Measurements from ENCODE around the gene B4GALT2. TPM values are rescaled to one million over a fixed set of nuclear protein-coding genes. Genes with fewer than 3 reads are reported as not detected.

B4GALT2 gene
- polyA plus RNA-seq, 1 of the 3 experiments (the other 2 are of a cell fraction) = 48.0 TPM

DNA sequence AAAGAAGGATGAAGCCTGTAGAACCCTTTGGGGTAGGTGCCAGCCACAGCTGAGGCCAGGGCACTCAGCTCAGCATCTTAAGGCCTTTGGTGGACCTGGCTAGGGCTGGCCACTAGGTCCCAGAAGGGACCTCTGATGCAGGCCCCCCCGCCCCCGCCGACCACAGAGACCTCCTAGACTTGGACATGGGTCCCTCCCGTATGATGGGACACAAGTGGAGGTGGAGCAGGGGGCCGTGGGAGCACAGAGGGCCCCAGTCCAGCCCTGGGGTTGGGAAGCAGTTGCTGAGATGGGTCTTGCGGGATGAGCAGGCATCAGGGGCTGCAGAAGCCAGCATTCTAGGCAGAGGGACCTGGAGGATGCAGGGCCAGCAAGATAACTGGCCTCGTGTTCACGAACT, 3.2 kb downstream of the B4GALT2 start:
- ChIA-PET CTCF (interaction anchor here (2.1 kb wide), 1 partner anchor 12 kb away, joined by 5 read pairs; no protein-coding TSS in a partner anchor), POLR2A (no interaction called here)
- Histone ChIP-seq H3K4me1 (ENCODE audit: control insufficient read depth in 1 of 2, insufficient read depth in 2 of 2, low read depth in 1 of 2, low read length in 1 of 2) (peaks cover 0 to 24% of the 10 kb centered on the region in 2 experiments; a peak in 1 of 4 replicates), H3K9me2 (no peaks in the 10 kb centered on the region), H2AFZ (ENCODE audit: low read depth) (no peak overlapping the region), H3F3A (replicated peaks; ENCODE audit: insufficient read depth) (peaks cover 3% of the 10 kb centered on the region), H3K9me3 (no peaks in the 10 kb centered on the region), H3K79me2 (ENCODE audit: insufficient read depth) (peaks cover 52% of the 10 kb centered on the region), H3K27me3 (ENCODE audit: insufficient read depth) (no peaks in the 10 kb centered on the region), H4K20me1 (ENCODE audit: insufficient read depth) (peaks cover 10% of the 10 kb centered on the region), H3K4me3 (ENCODE audit: low read depth in 2 of 2, low read length in 1 of 2) (no peak overlapping the region), H3K9ac (no peak overlapping the region), H3K4me2 (no peak overlapping the region), H3K27ac (ENCODE audit: low read depth in 2 of 2, low read length in 1 of 2) (no peak overlapping the region), H3K36me3 (replicated peaks in 1 of 2; ENCODE audit: control insufficient read depth in 1 of 2, insufficient read depth in 2 of 2, low read length in 1 of 2) (peaks cover 12 to 29% of the 10 kb centered on the region in 2 experiments)
- DNase-seq = no peak
- TF ChIP-seq TAF1 (IDR thresholded peaks at IDR 0.05; ENCODE audit: borderline replicate concordance, low read depth, low read length) (no peak), GATA2 (CRISPR knock-in tag; IDR thresholded peaks at IDR 0.05) (no peak)
- 100% methylated on average over 2 of the region's 8 CpGs for WGBS (ENCODE audit: low lambda C conversion rate)

DNA sequence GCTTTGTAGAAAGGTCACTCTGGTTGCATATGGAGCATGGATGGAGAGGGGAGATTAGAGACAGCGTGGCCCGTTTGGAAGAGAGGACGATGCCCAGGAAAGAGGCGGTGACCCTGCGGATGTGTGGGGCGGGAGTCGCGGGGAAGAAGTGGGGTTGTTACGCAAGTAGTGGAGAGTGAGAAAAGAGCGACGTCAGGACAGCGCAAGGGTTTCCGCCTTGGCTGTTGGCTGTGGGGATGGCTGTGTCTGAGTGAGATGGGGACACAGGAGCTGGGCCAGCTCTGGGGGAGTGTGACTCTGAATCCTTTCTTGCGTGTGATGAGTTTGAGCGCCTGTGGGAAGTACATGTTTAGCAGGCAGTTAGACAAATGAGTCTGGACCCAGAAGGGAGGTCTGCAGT, 3.8 kb downstream of the B4GALT2 start:
- Histone ChIP-seq H3K9ac (no peak overlapping the region), H3K9me2 (no peaks in the 10 kb centered on the region), H3K27ac (ENCODE audit: low read depth in 2 of 2, low read length in 1 of 2) (no peak overlapping the region), H4K20me1 (ENCODE audit: insufficient read depth) (peaks cover 10% of the 10 kb centered on the region), H3K4me3 (ENCODE audit: low read depth in 2 of 2, low read length in 1 of 2) (no peak overlapping the region), H3K4me2 (no peak overlapping the region), H2AFZ (ENCODE audit: low read depth) (no peak overlapping the region), H3K4me1 (ENCODE audit: control insufficient read depth in 1 of 2, insufficient read depth in 2 of 2, low read depth in 1 of 2, low read length in 1 of 2) (peaks cover 0 to 24% of the 10 kb centered on the region in 2 experiments; a peak in 1 of 4 replicates), H3K79me2 (ENCODE audit: insufficient read depth) (peaks cover 47% of the 10 kb centered on the region), H3K36me3 (replicated peaks in 1 of 2; ENCODE audit: control insufficient read depth in 1 of 2, insufficient read depth in 2 of 2, low read length in 1 of 2) (peaks cover 9 to 23% of the 10 kb centered on the region in 2 experiments), H3F3A (replicated peaks; ENCODE audit: insufficient read depth) (no peaks in the 10 kb centered on the region), H3K27me3 (ENCODE audit: insufficient read depth) (no peaks in the 10 kb centered on the region), H3K9me3 (no peaks in the 10 kb centered on the region)
- CTCF ChIA-PET = interaction anchor here (2.1 kb wide), 1 partner anchor 12 kb away, joined by 5 read pairs; no protein-coding TSS in a partner anchor
- WGBS (ENCODE audit: low lambda C conversion rate) = 96% methylated on average over 15 of the region's 15 CpGs
- POLR2A ChIA-PET = no interaction called here
- no peak for DNase-seq
- no peak for TF ChIP-seq RFX5 (IDR thresholded peaks at IDR 0.05; ENCODE audit: low read length)
- TF ChIP-seq ZBTB33 (IDR thresholded peaks at IDR 0.05; ENCODE audit: borderline replicate concordance, low read depth) = no peak
- TF ChIP-seq SIN3A (IDR thresholded peaks at IDR 0.05; ENCODE audit: borderline replicate concordance, low read depth, low read length) = no peak
- no peak for TF ChIP-seq FOSL2 (IDR thresholded peaks at IDR 0.05; ENCODE audit: borderline replicate concordance, low read depth)
- no peak for TF ChIP-seq SMC3 (IDR thresholded peaks at IDR 0.05; ENCODE audit: low read depth, low read length)
- TF ChIP-seq, protein P1, sequence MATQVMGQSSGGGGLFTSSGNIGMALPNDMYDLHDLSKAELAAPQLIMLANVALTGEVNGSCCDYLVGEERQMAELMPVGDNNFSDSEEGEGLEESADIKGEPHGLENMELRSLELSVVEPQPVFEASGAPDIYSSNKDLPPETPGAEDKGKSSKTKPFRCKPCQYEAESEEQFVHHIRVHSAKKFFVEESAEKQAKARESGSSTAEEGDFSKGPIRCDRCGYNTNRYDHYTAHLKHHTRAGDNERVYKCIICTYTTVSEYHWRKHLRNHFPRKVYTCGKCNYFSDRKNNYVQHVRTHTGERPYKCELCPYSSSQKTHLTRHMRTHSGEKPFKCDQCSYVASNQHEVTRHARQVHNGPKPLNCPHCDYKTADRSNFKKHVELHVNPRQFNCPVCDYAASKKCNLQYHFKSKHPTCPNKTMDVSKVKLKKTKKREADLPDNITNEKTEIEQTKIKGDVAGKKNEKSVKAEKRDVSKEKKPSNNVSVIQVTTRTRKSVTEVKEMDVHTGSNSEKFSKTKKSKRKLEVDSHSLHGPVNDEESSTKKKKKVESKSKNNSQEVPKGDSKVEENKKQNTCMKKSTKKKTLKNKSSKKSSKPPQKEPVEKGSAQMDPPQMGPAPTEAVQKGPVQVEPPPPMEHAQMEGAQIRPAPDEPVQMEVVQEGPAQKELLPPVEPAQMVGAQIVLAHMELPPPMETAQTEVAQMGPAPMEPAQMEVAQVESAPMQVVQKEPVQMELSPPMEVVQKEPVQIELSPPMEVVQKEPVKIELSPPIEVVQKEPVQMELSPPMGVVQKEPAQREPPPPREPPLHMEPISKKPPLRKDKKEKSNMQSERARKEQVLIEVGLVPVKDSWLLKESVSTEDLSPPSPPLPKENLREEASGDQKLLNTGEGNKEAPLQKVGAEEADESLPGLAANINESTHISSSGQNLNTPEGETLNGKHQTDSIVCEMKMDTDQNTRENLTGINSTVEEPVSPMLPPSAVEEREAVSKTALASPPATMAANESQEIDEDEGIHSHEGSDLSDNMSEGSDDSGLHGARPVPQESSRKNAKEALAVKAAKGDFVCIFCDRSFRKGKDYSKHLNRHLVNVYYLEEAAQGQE (IDR thresholded peaks at IDR 0.05; ENCODE audit: low read depth, low read length) = no peak
- TF ChIP-seq CHD2 (IDR thresholded peaks at IDR 0.05; ENCODE audit: low read length, partially characterized antibody) = no peak
- no peak for TF ChIP-seq RAD21 (IDR thresholded peaks at IDR 0.05; ENCODE audit: low read length)
- TF ChIP-seq TAF1 (IDR thresholded peaks at IDR 0.05; ENCODE audit: borderline replicate concordance, low read depth, low read length) = no peak
- no peak for TF ChIP-seq GATA2 (CRISPR knock-in tag; IDR thresholded peaks at IDR 0.05)
- TF ChIP-seq, protein P2, sequence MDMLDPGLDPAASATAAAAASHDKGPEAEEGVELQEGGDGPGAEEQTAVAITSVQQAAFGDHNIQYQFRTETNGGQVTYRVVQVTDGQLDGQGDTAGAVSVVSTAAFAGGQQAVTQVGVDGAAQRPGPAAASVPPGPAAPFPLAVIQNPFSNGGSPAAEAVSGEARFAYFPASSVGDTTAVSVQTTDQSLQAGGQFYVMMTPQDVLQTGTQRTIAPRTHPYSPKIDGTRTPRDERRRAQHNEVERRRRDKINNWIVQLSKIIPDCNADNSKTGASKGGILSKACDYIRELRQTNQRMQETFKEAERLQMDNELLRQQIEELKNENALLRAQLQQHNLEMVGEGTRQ (IDR thresholded peaks at IDR 0.05; ENCODE audit: borderline replicate concordance, low read depth, low read length) = no peak
- TF ChIP-seq ELF1 (IDR thresholded peaks at IDR 0.05) = no peak
- TF ChIP-seq, protein P3, sequence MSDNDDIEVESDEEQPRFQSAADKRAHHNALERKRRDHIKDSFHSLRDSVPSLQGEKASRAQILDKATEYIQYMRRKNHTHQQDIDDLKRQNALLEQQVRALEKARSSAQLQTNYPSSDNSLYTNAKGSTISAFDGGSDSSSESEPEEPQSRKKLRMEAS (IDR thresholded peaks at IDR 0.05; ENCODE audit: low read depth) = no peak
- no peak for TF ChIP-seq GABPA (IDR thresholded peaks at IDR 0.05; ENCODE audit: low read depth)
- no peak for TF ChIP-seq YY1 (IDR thresholded peaks at IDR 0.05; ENCODE audit: low read depth)
- TF ChIP-seq MEF2A (IDR thresholded peaks at IDR 0.05; ENCODE audit: borderline replicate concordance, low read depth) = no peak
- TF ChIP-seq RCOR1 (IDR thresholded peaks at IDR 0.05; ENCODE audit: low read length) = no peak
- TF ChIP-seq FOXM1 (IDR thresholded peaks at IDR 0.05; ENCODE audit: low read depth) = no peak
- TF ChIP-seq, protein P4, sequence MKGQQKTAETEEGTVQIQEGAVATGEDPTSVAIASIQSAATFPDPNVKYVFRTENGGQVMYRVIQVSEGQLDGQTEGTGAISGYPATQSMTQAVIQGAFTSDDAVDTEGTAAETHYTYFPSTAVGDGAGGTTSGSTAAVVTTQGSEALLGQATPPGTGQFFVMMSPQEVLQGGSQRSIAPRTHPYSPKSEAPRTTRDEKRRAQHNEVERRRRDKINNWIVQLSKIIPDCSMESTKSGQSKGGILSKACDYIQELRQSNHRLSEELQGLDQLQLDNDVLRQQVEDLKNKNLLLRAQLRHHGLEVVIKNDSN (IDR thresholded peaks at IDR 0.05; ENCODE audit: borderline replicate concordance, low read depth) = no peak
